H1 (cell line): ENCODE measurements around the gene SECISBP2. TPM values are rescaled to one million over a fixed set of nuclear protein-coding genes. Genes with fewer than 3 reads are reported as not detected.

Experiments used
- CTCF ChIA-PET: fragments of 300-600 bp; sonication (Branson Sonifier 250); formaldehyde crosslinking; loops from one replicate; lab custom pipeline; 2021; ENCODE audit not compliant: partially characterized antibody; lab: Charles Lee
- POLR2A ChIA-PET: fragments of 300-600 bp; sonication (Branson Sonifier 250); formaldehyde crosslinking; loops from one replicate; lab custom pipeline; 2021; ENCODE audit warnings: inconsistent platforms; ENCODE audit not compliant: partially characterized antibody; lab: Charles Lee
- DNase-seq, 2 experiments: peaks; one replicate each; pipeline versions ENCODE4 v3.0.0 to v3.0.0-alpha.2; 2010 to 2022; ENCODE audit warnings: low spot score in 2 of 2, low read depth in 1 of 2, mixed read lengths in 1 of 2
- FAIRE-seq: peaks from 2 replicates; lab custom pipeline; 2011; peaks lifted over from hg19 to GRCh38; lab: Jason Lieb, UNC
- H2AFZ ChIP-seq: 2 replicates; pipeline ENCODE4 v1.8.1; 2012; ENCODE audit warnings: low read length, inconsistent platforms
- H2AK5ac ChIP-seq: 2 replicates; pipeline ENCODE4 v1.6.1; 2013; ENCODE audit warnings: low read depth, low read length
- H2BK120ac ChIP-seq: replicated peaks from 2 replicates; pipeline ENCODE3; 2013; ENCODE audit warnings: low read depth, low read length, inconsistent platforms
- H2BK12ac ChIP-seq: 2 replicates; pipeline ENCODE4 v1.6.1; 2013; ENCODE audit warnings: low read depth, low read length
- H2BK15ac ChIP-seq: 2 replicates; pipeline ENCODE4 v1.6.1; 2013; ENCODE audit warnings: low read length
- H2BK20ac ChIP-seq: 2 replicates; pipeline ENCODE4 v1.6.1; 2013; ENCODE audit warnings: low read length
- H2BK5ac ChIP-seq: 2 replicates; pipeline ENCODE4 v1.6.1; 2013; ENCODE audit warnings: low read depth, low read length
- H3K14ac ChIP-seq: 2 replicates; pipeline ENCODE4 v1.6.1; 2013; ENCODE audit warnings: inconsistent platforms; ENCODE audit not compliant: insufficient read length
- H3K18ac ChIP-seq: 2 replicates; pipeline ENCODE4 v1.6.1; 2013; ENCODE audit warnings: low read length; ENCODE audit errors: extremely low read depth
- H3K23ac ChIP-seq: 2 replicates; pipeline ENCODE4 v1.6.1; 2013; ENCODE audit warnings: inconsistent platforms; ENCODE audit not compliant: insufficient read length
- H3K23me2 ChIP-seq: 2 replicates; pipeline ENCODE4 v1.6.1; 2013; ENCODE audit warnings: low read depth, low read length
- H3K27ac ChIP-seq: 2 replicates; pipeline ENCODE4 v1.6.1; 2011; ENCODE audit warnings: low read depth, low read length, inconsistent platforms
- H3K27me3 ChIP-seq, 4 experiments: replicated peaks in 1 of 4; 1 replicate in 1 of 4; 2 replicates in 3 of 4; pipeline versions ENCODE4 v1.6.1 to v1.8.1; 2011 to 2013; ENCODE audit warnings: low read length in 3 of 4, mild to moderate bottlenecking in 3 of 4, inconsistent platforms in 2 of 4, mixed read lengths in 2 of 4, moderate library complexity in 1 of 4; ENCODE audit not compliant: control insufficient read depth in 3 of 4, insufficient read depth in 3 of 4; ENCODE audit errors: extremely low read depth in 1 of 4
- H3K36me3 ChIP-seq, 4 experiments: 2 replicates each; pipeline versions ENCODE4 v1.6.1 to v1.8.1; 2011 to 2013; ENCODE audit warnings: mild to moderate bottlenecking in 4 of 4, low read length in 3 of 4, moderate library complexity in 2 of 4, control low read depth in 1 of 4, inconsistent platforms in 1 of 4; ENCODE audit not compliant: insufficient read depth in 4 of 4, control insufficient read depth in 2 of 4
- H3K4ac ChIP-seq: replicated peaks from 2 replicates; pipeline ENCODE3; 2013; ENCODE audit warnings: low read length, low read depth, mixed read lengths, inconsistent platforms; ENCODE audit not compliant: insufficient read length
- H3K4me1 ChIP-seq, 4 experiments: replicated peaks in 1 of 4; 1 replicate in 1 of 4; 2 replicates in 3 of 4; pipeline versions ENCODE4 v1.6.1 to v1.8.1; 2011 to 2013; ENCODE audit warnings: low read length in 3 of 4, inconsistent platforms in 2 of 4, mixed read lengths in 1 of 4; ENCODE audit not compliant: insufficient read depth in 4 of 4, control insufficient read depth in 3 of 4
- H3K4me2 ChIP-seq, 2 experiments: 2 replicates each; pipeline versions ENCODE4 v1.6.1 to v1.8.1; 2011 to 2013; ENCODE audit warnings: low read depth in 2 of 2, low read length in 2 of 2, control low read depth in 1 of 2, inconsistent platforms in 1 of 2, mild to moderate bottlenecking in 1 of 2; ENCODE audit not compliant: insufficient read depth in 1 of 2
- H3K4me3 ChIP-seq, 4 experiments: fragments of 200-600, 300-600 bp in 1 of 4; sonication (generic), shearing (Covaris generic), sonication (Bioruptor Twin) in 1 of 4; 2 replicates each; pipeline versions ENCODE4 v1.5.1 to v1.8.1; 2011 to 2016; ENCODE audit warnings: low read length in 4 of 4, low read depth in 3 of 4, control low read depth in 2 of 4, inconsistent platforms in 2 of 4, mild to moderate bottlenecking in 2 of 4, mixed read lengths in 1 of 4, moderate library complexity in 1 of 4; ENCODE audit not compliant: insufficient read depth in 2 of 4; ENCODE audit errors: extremely low read depth in 1 of 4
- H3K56ac ChIP-seq: replicated peaks from 2 replicates; pipeline ENCODE3; 2013; ENCODE audit warnings: low read depth, mild to moderate bottlenecking, mixed read lengths, low read length, inconsistent platforms; ENCODE audit not compliant: insufficient read length
- H3K79me1 ChIP-seq: 2 replicates; pipeline ENCODE4 v1.6.1; 2013; ENCODE audit warnings: low read depth, low read length, control low read depth
- H3K79me2 ChIP-seq, 2 experiments: 2 replicates each; pipeline versions ENCODE4 v1.6.1 to v1.8.1; 2012 to 2013; ENCODE audit warnings: low read length in 2 of 2, mild to moderate bottlenecking in 2 of 2, inconsistent platforms in 1 of 2; ENCODE audit not compliant: insufficient read depth in 2 of 2, control insufficient read depth in 1 of 2
- H3K9ac ChIP-seq, 4 experiments: replicated peaks in 1 of 4; 1 replicate in 1 of 4; 2 replicates in 3 of 4; pipeline versions ENCODE4 v1.6.1 to v1.8.1; 2011 to 2013; ENCODE audit warnings: low read depth in 3 of 4, low read length in 3 of 4, control low read depth in 2 of 4, mild to moderate bottlenecking in 2 of 4, moderate library complexity in 2 of 4, inconsistent platforms in 1 of 4; ENCODE audit errors: extremely low read depth in 1 of 4
- H3K9me3 ChIP-seq, 2 experiments: 2 replicates each; pipeline versions ENCODE4 v1.6.1 to v1.8.1; 2012 to 2013; ENCODE audit warnings: mild to moderate bottlenecking in 2 of 2, moderate library complexity in 2 of 2, control low read depth in 1 of 2, inconsistent platforms in 1 of 2, low read depth in 1 of 2, low read length in 1 of 2, mixed read lengths in 1 of 2; ENCODE audit not compliant: insufficient read depth in 2 of 2
- H4K20me1 ChIP-seq, 2 experiments: replicated peaks in 1 of 2; 2 replicates each; pipeline versions ENCODE3 to v1.8.1; 2011 to 2013; ENCODE audit warnings: inconsistent platforms in 2 of 2, low read length in 2 of 2, mild to moderate bottlenecking in 1 of 2; ENCODE audit not compliant: insufficient read depth in 2 of 2, control insufficient read depth in 1 of 2
- H4K5ac ChIP-seq: 2 replicates; pipeline ENCODE4 v1.6.1; 2013; ENCODE audit warnings: low read length, low read depth, mixed read lengths, inconsistent platforms; ENCODE audit not compliant: insufficient read length
- H4K8ac ChIP-seq: 2 replicates; pipeline ENCODE4 v1.8.0; 2013; ENCODE audit warnings: mild to moderate bottlenecking, moderate library complexity, low read length, inconsistent platforms; ENCODE audit not compliant: insufficient read depth; ENCODE audit errors: extremely low read depth
- H4K91ac ChIP-seq: replicated peaks from 2 replicates; pipeline ENCODE3; 2013; ENCODE audit warnings: low read length, mixed read lengths, inconsistent platforms; ENCODE audit not compliant: insufficient read length
- CTBP2 ChIP-seq: IDR thresholded peaks from 2 replicates; pipeline ENCODE4 v1.7.0; 2011; ENCODE audit warnings: borderline replicate concordance, mild to moderate bottlenecking, moderate library complexity, mixed read lengths, low read length; ENCODE audit not compliant: insufficient read depth, insufficient read length
- HDAC6 ChIP-seq: IDR thresholded peaks from one replicate; pipeline ENCODE4 v1.7.1; 2012; ENCODE audit warnings: low read depth, mild to moderate bottlenecking, inconsistent platforms, low read length, moderate library complexity
- NRF1 ChIP-seq: IDR thresholded peaks from 2 replicates; pipeline ENCODE4 v1.6.1; 2011; ENCODE audit warnings: mild to moderate bottlenecking, low read depth, low read length, improper control_type of control experiment
- WGBS, 2 experiments: shearing (Covaris generic) in 1 of 2; methylation state at CpG; one replicate each; pipeline versions ENCODE4 v1.1.6 to v1.1.7; 2013 to 2015; ENCODE audit warnings: low lambda C conversion rate in 2 of 2, mixed read lengths in 2 of 2, inconsistent platforms in 1 of 2, low coverage in 1 of 2, missing lambda C conversion rate in 1 of 2; ENCODE audit not compliant: insufficient replicate concordance in 2 of 2, insufficient coverage in 1 of 2, insufficient read length in 1 of 2; ENCODE audit errors: extremely low coverage in 1 of 2, missing lambda C conversion rate in 1 of 2; 5-methylcytosine and 5-hydroxymethylcytosine counted together
- polyA plus RNA-seq, 7 experiments: library from polyadenylated mRNA; depleted of rRNA in 3 of 7; stranded (reverse) in 5 of 7; unstranded in 2 of 7; fragments of >200 nt in 5 of 7; fragments of 200-250 nt in 2 of 7; gene quantifications; 1 replicate in 5 of 7; 2 replicates in 1 of 7; 4 replicates in 1 of 7; pipeline versions ENCODE4 v1.2.1 to v1.2.3, GENCODE V29; 2011 to 2013; ENCODE audit warnings: missing spikeins in 2 of 7, mixed read lengths in 2 of 7
- total RNA-seq: library from RNA; stranded (reverse); fragmentation: NEBNext Ultra II Directional; extraction: Animal tissue kit (Norgen Biotek cat#: 25700); gene quantifications from 2 replicates; pipeline ENCODE4 v1.2.1, GENCODE V29; 2021

Gene SECISBP2
- total and polyA plus RNA-seq, 2 of the 8 experiments (the other 6 are each of a cell fraction or from before 2014, with no cell fraction given), result 39.0 to 61.7 TPM

- Histone ChIP-seq H2BK15ac (no peak overlapping the region), H3K9ac (no peak overlapping the region), H4K91ac (no peak overlapping the region), H3K36me3 (peaks cover 2 to 35% (median 24%) of the 10 kb centered on the region in 4 experiments), H4K5ac (no peak overlapping the region), H4K20me1 (peaks cover under 1 to 7% of the 10 kb centered on the region in 2 experiments), H3K79me1 (no peaks in the 10 kb centered on the region; the same call in 1 of the 2 replicates), H3K23ac (no peak overlapping the region), H3K4me1 (no peaks in the 10 kb centered on the region), H3K4me3 (no peak overlapping the region), H3K23me2 (no peaks in the 10 kb centered on the region), H2AK5ac (no peak overlapping the region), H3K14ac (no peak overlapping the region), H3K9me3 (no peaks in the 10 kb centered on the region), H2BK120ac (no peak overlapping the region), H3K18ac (no peak overlapping the region), H3K79me2 (no peaks in the 10 kb centered on the region), H3K27ac (no peak overlapping the region), H3K4me2 (no peak overlapping the region), H3K56ac (no peak overlapping the region), H2BK20ac (no peak overlapping the region), H3K27me3 (no peaks in the 10 kb centered on the region), H3K4ac (no peak overlapping the region), H4K8ac (no peak overlapping the region), H2BK5ac (no peak overlapping the region), H2AFZ (no peak overlapping the region), H2BK12ac (no peak overlapping the region)
- ChIA-PET CTCF (interaction anchor here (0.6 to 3.1 kb wide), 3 partner anchors 10 to 198 kb away, joined by 3 to 12 read pairs (median 3); no protein-coding TSS in a partner anchor), POLR2A (interaction anchor here (1.0 kb wide), 1 partner anchor 13 kb away, joined by 4 read pairs; no protein-coding TSS in a partner anchor)
- DNase-seq, result no peak
- no peak for TF ChIP-seq CTBP2
- no peak for TF ChIP-seq NRF1
- TF ChIP-seq HDAC6, result no peak
- FAIRE-seq, result no peak
- 89% methylated on average over 12 of the region's 12 CpGs; no CpG with 5 or more reads in 1 of the 2 experiments for WGBS, 2 experiments
Measured at GRCh38 chr9:89400403-89401116, 82.3 kb downstream of the SECISBP2 start.
